Measurements from ENCODE around the gene RBM39.
"Not testable (repeated sequence)": the region's sequence is repeated elsewhere in the genome, so short reads cannot be mapped to it uniquely, and the experiment has no call there.

RBM39 gene

GRCh38 chr20:35715652-35716051 is 26.4 kb downstream of the RBM39 start:
- no peak overlapping the region for H3K27ac ChIP-seq
- CTCF ChIA-PET, result interaction anchor here (0.6 kb wide), 1 partner anchor 169 kb away, joined by 3 read pairs; no protein-coding TSS in a partner anchor
- POLR2A ChIA-PET (ENCODE audit: low non-redundant PET), result no interaction called here
- TF ChIP-seq, protein P1, sequence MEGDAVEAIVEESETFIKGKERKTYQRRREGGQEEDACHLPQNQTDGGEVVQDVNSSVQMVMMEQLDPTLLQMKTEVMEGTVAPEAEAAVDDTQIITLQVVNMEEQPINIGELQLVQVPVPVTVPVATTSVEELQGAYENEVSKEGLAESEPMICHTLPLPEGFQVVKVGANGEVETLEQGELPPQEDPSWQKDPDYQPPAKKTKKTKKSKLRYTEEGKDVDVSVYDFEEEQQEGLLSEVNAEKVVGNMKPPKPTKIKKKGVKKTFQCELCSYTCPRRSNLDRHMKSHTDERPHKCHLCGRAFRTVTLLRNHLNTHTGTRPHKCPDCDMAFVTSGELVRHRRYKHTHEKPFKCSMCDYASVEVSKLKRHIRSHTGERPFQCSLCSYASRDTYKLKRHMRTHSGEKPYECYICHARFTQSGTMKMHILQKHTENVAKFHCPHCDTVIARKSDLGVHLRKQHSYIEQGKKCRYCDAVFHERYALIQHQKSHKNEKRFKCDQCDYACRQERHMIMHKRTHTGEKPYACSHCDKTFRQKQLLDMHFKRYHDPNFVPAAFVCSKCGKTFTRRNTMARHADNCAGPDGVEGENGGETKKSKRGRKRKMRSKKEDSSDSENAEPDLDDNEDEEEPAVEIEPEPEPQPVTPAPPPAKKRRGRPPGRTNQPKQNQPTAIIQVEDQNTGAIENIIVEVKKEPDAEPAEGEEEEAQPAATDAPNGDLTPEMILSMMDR (conservative IDR thresholded peaks at IDR 0.05; ENCODE audit: low read depth), result no peak
- no peak for DNase-seq (ENCODE audit: low spot score)

DNA sequence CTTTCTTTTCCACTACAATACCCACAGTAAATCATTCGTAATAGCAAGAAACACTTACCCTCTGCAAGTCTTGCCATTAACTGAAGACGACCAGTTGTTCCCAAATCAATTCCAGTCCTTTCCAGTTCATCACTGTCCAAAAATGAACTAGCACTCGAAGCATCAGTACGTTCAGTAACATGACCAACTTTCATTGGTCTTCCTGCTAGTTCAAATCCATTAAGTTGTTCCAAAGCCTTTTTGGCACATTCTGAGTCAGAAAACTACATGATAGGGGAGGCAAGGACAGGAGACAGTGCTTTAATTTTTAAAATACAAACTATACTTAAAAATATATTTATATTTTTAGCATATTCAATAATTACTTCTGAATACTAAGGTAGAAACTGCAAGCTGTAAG is 27.9 kb downstream of the RBM39 start:
- no peak overlapping the region for H3K27ac ChIP-seq
- ChIA-PET CTCF (interaction anchor here (0.6 to 0.7 kb wide), 2 partner anchors 10 to 80 kb away, joined by 5 to 7 read pairs; no protein-coding TSS in a partner anchor), POLR2A (ENCODE audit: low non-redundant PET) (no interaction called here)
- TF ChIP-seq, protein P1 (conservative IDR thresholded peaks at IDR 0.05; ENCODE audit: low read depth), result no peak
- no peak for DNase-seq (ENCODE audit: low spot score)

DNA sequence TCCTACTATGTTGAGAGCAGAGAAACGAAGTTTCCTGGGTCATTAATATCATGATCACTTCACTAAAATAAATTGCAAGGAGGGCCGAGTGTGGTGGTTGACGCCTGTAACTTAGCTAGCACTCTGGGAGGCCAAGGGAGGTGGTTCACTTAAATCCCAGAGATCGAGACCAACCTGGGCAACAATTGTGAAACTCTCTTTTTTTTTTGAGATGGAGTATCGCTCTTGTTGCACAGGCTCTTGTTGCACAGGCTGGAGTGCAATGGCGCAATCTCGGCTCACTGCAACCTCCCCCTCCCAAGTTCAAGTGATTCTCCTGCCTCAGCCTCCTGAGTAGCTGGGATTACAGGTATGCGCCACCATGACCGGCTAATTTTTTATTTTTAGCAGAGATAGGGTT is 28.9 kb downstream of the RBM39 start:
- DNase-seq (ENCODE audit: low spot score); H3K27ac ChIP-seq; POLR2A ChIA-PET (ENCODE audit: low non-redundant PET): not testable (repeated sequence)
- CTCF ChIA-PET, result interaction anchor here (0.6 to 1.2 kb wide), 3 partner anchors 9 to 86 kb away, joined by 3 to 7 read pairs (median 4); no protein-coding TSS in a partner anchor

GRCh38 chr20:35711588-35712209 is 30.4 kb downstream of the RBM39 start:
- POLR2A ChIA-PET (ENCODE audit: low non-redundant PET), result no interaction called here
- CTCF ChIA-PET, result interaction anchor here (0.6 to 1.2 kb wide), 2 partner anchors 9 to 194 kb away, joined by 3 read pairs; no protein-coding TSS in a partner anchor
- TF ChIP-seq, protein P1 (conservative IDR thresholded peaks at IDR 0.05; ENCODE audit: low read depth), result no peak
- H3K27ac ChIP-seq, result no peak overlapping the region
- DNase-seq (ENCODE audit: low spot score), result no peak

- CTCF ChIA-PET, result no interaction called here
- no peak for DNase-seq (ENCODE audit: low spot score)
- no peak overlapping the region for H3K27ac ChIP-seq
- POLR2A ChIA-PET (ENCODE audit: low non-redundant PET), result no interaction called here
- TF ChIP-seq, protein P1 (conservative IDR thresholded peaks at IDR 0.05; ENCODE audit: low read depth), result no peak
Measured at GRCh38 chr20:35710884-35711587, 31.0 kb downstream of the RBM39 start.

DNA sequence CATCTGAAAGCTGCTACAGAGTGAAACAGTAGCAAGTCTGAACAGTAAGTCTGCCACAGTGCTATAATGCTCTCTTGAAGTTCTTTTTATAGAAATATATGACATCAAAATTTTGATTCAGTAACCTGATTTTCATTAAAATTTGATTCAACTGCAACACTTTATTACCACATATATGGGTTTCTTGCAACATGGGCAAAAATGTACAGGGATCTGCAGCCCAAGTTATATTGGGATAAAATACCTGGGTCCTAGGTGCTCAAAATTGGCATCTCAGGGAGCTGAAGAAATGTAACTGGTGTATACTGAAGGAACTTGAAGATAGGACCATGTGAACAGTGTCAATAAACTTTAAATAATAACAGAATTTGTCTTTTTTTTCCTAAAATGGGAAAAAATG is 32.0 kb downstream of the RBM39 start:
- no peak for DNase-seq (ENCODE audit: low spot score)
- TF ChIP-seq, protein P1 (conservative IDR thresholded peaks at IDR 0.05; ENCODE audit: low read depth), result no peak
- H3K27ac ChIP-seq, result no peak overlapping the region
- ChIA-PET CTCF (interaction anchor here (0.6 to 0.7 kb wide), 3 partner anchors 11 to 1171 kb away, joined by 3 read pairs; partner anchors contain the start of genes NFS1 and ROMO1), POLR2A (ENCODE audit: low non-redundant PET) (no interaction called here)

GRCh38 chr20:35709259-35709658 is 32.8 kb downstream of the RBM39 start:
- POLR2A ChIA-PET (ENCODE audit: low non-redundant PET), result interaction anchor here (0.5 kb wide), 1 partner anchor 32 kb away, joined by 4 read pairs; no protein-coding TSS in a partner anchor
- CTCF ChIA-PET, result no interaction called here
- no peak for DNase-seq (ENCODE audit: low spot score)
- no peak overlapping the region for H3K27ac ChIP-seq
- TF ChIP-seq, protein P1 (conservative IDR thresholded peaks at IDR 0.05; ENCODE audit: low read depth), result no peak

All from RWPE1 (cell line).